Panc1 (cell line): ENCODE results near the gene NLN.

Experiments
- CTCF ChIP-seq: fragments of 450-650 bp; IDR thresholded peaks from 2 replicates; pipeline ENCODE4 v1.5.1; 2017; ENCODE audit warnings: mild to moderate bottlenecking
- POLR2AphosphoS5 ChIP-seq: IDR thresholded peaks from 2 replicates; pipeline ENCODE4 v1.6.1; 2012; ENCODE audit warnings: mild to moderate bottlenecking, low read depth, low read length, moderate library complexity
- REST ChIP-seq, 2 experiments: IDR thresholded peaks; 2 replicates each; pipeline ENCODE4 v1.6.1; 2011 to 2012; ENCODE audit warnings: low read depth in 2 of 2, control low read depth in 1 of 2, low read length in 1 of 2, mild to moderate bottlenecking in 1 of 2, moderate library complexity in 1 of 2; ENCODE audit not compliant: insufficient read depth in 1 of 2
- TCF7L2 ChIP-seq: IDR thresholded peaks from 2 replicates; pipeline ENCODE4 v1.6.1; 2011; ENCODE audit warnings: mild to moderate bottlenecking, low read depth, low read length, inconsistent platforms

- no peak for TF ChIP-seq CTCF
- TF ChIP-seq TCF7L2, result no peak
- no peak for TF ChIP-seq POLR2AphosphoS5
- TF ChIP-seq REST (IDR thresholded peaks at IDR 0.05; ENCODE audit: insufficient read depth in 1 of 2, low read depth in 2 of 2, low read length in 1 of 2), result no peak
Measured at GRCh38 chr5:65728218-65728617, 6.2 kb downstream of the NLN start.
